ENCODE results near the gene TRIM31.

The TRIM31 gene

DNA sequence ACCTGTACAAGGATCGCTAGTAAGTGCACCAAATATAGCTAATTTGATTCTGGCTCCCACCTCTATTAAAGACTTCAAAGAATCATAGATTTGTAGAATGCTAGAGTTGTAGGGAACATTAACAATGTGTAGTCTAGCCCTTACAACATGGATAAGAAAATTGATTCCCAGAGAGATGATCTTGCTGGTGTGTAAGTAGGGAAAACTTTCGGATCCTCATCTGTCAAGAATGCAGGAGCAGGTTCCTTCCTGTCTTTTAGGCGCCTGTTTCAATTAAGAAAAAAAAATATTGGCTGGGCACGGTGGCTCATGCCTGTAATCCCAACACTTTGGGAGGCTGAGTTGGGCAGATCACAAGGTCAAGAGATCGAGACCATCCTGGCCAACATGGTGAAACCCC is 25.0 kb downstream of the TRIM31 start:
- Histone ChIP-seq H3K36me3 (ENCODE audit: control insufficient read depth, insufficient read depth, low read length) (no peaks in the 10 kb centered on the region), H4K5ac (ENCODE audit: low read length) (no peak overlapping the region), H3K4me2 (ENCODE audit: low read length) (no peak overlapping the region), H2BK5ac (ENCODE audit: low read length) (no peak overlapping the region), H3K18ac (ENCODE audit: low read length) (no peak overlapping the region), H3K56ac (ENCODE audit: low read length) (no peak overlapping the region), H2BK15ac (replicated peaks; ENCODE audit: low read depth) (no peak overlapping the region), H3K4me3 (ENCODE audit: low read length) (no peak overlapping the region), H3K27ac (ENCODE audit: low read depth, low read length) (no peak overlapping the region), H2BK120ac (ENCODE audit: low read depth, low read length) (no peak overlapping the region), H3K79me2 (ENCODE audit: control insufficient read depth, insufficient read depth, low read length) (no peaks in the 10 kb centered on the region), H3K4me1 (ENCODE audit: control insufficient read depth, low read depth, low read length) (no peaks in the 10 kb centered on the region), H3K79me1 (ENCODE audit: low read length) (no peaks in the 10 kb centered on the region), H4K8ac (ENCODE audit: low read depth, low read length) (no peak overlapping the region), H3K23ac (ENCODE audit: low read length) (no peak overlapping the region), H3K4ac (ENCODE audit: low read depth, low read length) (no peak overlapping the region), H2AK5ac (ENCODE audit: low read length) (no peak overlapping the region), H3K27me3 (ENCODE audit: insufficient read depth, low read length, poor library complexity) (no peaks in the 10 kb centered on the region), H3K9ac (ENCODE audit: low read length) (no peak overlapping the region)
- no CpG with 5 or more reads among the region's 5 CpGs for WGBS (ENCODE audit: extremely low coverage, insufficient coverage, low lambda C conversion rate)
- DNase-seq, result no peak

DNA sequence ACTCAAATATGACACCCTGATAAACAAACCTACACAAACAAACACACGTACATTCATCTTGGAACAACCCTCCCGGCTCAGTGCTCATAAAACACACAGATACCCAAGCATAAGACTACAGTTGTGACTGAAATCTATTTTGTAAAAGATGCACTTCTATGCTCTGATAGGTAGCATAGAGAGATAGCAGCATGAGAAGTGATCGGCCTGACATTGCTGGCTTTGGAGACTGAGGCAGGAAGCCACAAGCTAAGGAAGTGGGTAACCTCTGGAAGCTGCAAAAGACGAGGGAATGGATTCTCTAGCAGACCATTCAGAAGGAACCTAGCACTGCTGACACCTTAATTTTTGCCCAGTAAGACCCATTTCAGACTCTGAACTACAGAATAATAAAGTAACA is 35.7 kb downstream of the TRIM31 start:
- Histone ChIP-seq H3K27me3 (ENCODE audit: insufficient read depth, low read length, poor library complexity) (peaks cover 45% of the 10 kb centered on the region), H2BK15ac (replicated peaks; ENCODE audit: low read depth) (no peak overlapping the region), H3K79me2 (ENCODE audit: control insufficient read depth, insufficient read depth, low read length) (no peaks in the 10 kb centered on the region), H2AK5ac (ENCODE audit: low read length) (no peak overlapping the region), H3K4me1 (ENCODE audit: control insufficient read depth, low read depth, low read length) (no peaks in the 10 kb centered on the region), H3K36me3 (ENCODE audit: control insufficient read depth, insufficient read depth, low read length) (no peaks in the 10 kb centered on the region), H3K18ac (ENCODE audit: low read length) (no peak overlapping the region), H3K23ac (ENCODE audit: low read length) (no peak overlapping the region), H3K4me3 (ENCODE audit: low read length) (no peak overlapping the region), H3K4me2 (ENCODE audit: low read length) (no peak overlapping the region), H3K9ac (ENCODE audit: low read length) (no peak overlapping the region), H3K4ac (ENCODE audit: low read depth, low read length) (no peak overlapping the region), H3K79me1 (ENCODE audit: low read length) (no peaks in the 10 kb centered on the region), H4K8ac (ENCODE audit: low read depth, low read length) (no peak overlapping the region), H3K56ac (ENCODE audit: low read length) (no peak overlapping the region), H3K27ac (ENCODE audit: low read depth, low read length) (no peak overlapping the region), H2BK120ac (ENCODE audit: low read depth, low read length) (no peak overlapping the region), H4K5ac (ENCODE audit: low read length) (no peak overlapping the region), H2BK5ac (ENCODE audit: low read length) (no peak overlapping the region)
- DNase-seq, result no peak
- WGBS (ENCODE audit: extremely low coverage, insufficient coverage, low lambda C conversion rate), result 100% methylated on average over 2 of the region's 4 CpGs

DNA sequence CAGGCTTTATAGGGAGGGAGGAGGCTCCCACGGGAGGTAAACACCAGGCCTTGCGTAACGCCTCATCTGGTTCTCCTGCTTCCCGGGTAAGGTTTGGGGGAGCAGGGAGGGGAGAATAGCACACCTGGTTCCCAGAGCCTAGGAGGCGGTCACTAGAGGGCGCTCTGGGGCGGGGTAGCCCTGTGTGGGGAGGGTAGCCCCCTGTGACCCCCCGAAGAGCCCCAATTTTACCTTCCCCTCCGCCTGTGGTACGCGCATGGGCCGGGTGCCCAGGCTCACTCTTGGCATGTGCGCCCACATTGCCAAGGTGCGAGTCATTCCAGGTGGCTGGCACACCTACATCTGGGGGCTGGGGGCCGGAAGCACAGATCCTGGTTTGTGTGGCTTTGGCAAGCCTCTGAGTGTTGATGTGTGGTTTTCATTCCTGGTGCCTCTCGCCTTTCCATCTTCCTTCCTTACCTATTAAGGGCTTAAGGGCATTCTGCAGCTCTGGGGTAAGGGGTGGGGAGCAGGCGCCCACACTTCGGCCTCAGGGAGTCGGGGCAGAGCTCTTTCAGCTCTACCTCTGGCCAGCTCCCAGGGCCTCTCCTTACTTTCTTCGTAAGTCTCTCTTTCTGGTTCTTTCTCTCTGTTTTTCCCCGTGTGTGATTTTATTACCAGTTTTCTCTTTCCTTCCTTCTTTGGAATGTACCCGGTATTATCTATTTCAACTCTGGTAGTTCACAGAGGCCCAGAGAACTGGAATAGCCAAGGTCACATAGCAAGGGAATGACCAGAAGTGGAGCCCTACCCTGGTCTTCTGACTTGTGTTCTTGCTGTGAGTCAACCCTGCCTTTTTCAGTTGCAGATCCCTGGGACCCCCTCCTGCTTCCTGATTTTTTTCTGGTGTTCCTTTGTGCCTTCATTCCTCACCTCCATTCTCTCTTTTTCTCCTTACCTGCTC is 36.8 kb downstream of the TRIM31 start:
- Histone ChIP-seq H3K23ac (ENCODE audit: low read length) (no peak overlapping the region), H3K79me1 (ENCODE audit: low read length) (no peaks in the 10 kb centered on the region), H3K56ac (ENCODE audit: low read length) (peak overlapping the region; percentile 22), H2BK120ac (ENCODE audit: low read depth, low read length) (no peak overlapping the region), H3K18ac (ENCODE audit: low read length) (no peak overlapping the region), H3K4ac (ENCODE audit: low read depth, low read length) (no peak overlapping the region), H3K36me3 (ENCODE audit: control insufficient read depth, insufficient read depth, low read length) (no peaks in the 10 kb centered on the region), H3K4me1 (ENCODE audit: control insufficient read depth, low read depth, low read length) (no peaks in the 10 kb centered on the region), H2BK15ac (replicated peaks; ENCODE audit: low read depth) (no peak overlapping the region), H3K27ac (ENCODE audit: low read depth, low read length) (no peak overlapping the region), H3K79me2 (ENCODE audit: control insufficient read depth, insufficient read depth, low read length) (no peaks in the 10 kb centered on the region), H3K9ac (ENCODE audit: low read length) (no peak overlapping the region), H2BK5ac (ENCODE audit: low read length) (no peak overlapping the region), H2AK5ac (ENCODE audit: low read length) (no peak overlapping the region), H4K5ac (ENCODE audit: low read length) (no peak overlapping the region), H4K8ac (ENCODE audit: low read depth, low read length) (no peak overlapping the region), H3K4me3 (ENCODE audit: low read length) (no peak overlapping the region), H3K4me2 (ENCODE audit: low read length) (peak overlapping the region; percentile 87), H3K27me3 (ENCODE audit: insufficient read depth, low read length, poor library complexity) (peaks cover 56% of the 10 kb centered on the region)
- no peak for DNase-seq
- no CpG with 5 or more reads among the region's 22 CpGs for WGBS (ENCODE audit: extremely low coverage, insufficient coverage, low lambda C conversion rate)

DNA sequence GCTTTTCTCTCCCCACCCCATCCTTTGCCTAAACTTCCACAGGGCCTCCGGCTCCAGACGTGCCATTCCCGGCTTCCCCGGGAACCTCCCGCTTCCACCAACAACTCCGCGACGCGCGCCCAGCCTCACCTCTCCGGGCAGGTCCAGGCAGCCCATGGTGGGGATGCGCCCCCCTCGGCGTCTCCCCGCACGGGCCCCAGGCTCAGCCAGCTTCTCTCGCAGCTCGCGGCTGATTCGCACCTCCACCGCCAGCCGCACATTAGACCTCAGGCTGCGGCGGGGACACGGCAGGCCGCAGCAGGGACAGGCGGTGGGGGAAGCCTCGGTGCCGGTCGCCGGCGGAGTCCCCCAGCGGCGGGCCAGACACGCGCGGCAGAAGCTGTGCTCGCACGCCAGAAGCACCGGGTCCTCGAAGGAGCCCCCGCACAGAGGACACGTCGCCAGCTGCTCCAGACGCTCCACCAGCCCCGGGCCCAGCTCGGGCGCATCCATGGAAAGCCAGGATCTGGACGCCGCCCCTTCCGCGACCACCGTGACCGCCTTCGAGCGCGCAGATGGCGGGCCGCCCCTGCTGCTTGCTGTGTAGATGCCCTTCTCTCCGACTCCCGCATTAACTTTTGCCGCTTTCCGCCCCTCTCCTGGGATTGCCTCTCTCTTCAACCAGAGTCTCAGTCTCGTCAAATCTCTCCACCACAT is 37.6 kb downstream of the TRIM31 start, which contains the start of gene RNF39:
RNF39 (minus strand) TSS at position 676 of the 696 bp plus-strand sequence; CDS start at position 492, 184 bp downstream.
- Histone ChIP-seq H3K4me3 (ENCODE audit: low read length) (peak within 1 kb of the TSS; percentile 29), H3K79me1 (ENCODE audit: low read length) (no peaks in the 10 kb centered on the region), H3K18ac (ENCODE audit: low read length) (no peak within 1 kb of the TSS), H3K4ac (ENCODE audit: low read depth, low read length) (no peak within 1 kb of the TSS), H4K5ac (ENCODE audit: low read length) (no peak within 1 kb of the TSS), H2BK120ac (ENCODE audit: low read depth, low read length) (no peak within 1 kb of the TSS), H2BK15ac (replicated peaks; ENCODE audit: low read depth) (no peak within 1 kb of the TSS), H3K9ac (ENCODE audit: low read length) (peak within 1 kb of the TSS; percentile 50), H2BK5ac (ENCODE audit: low read length) (no peak within 1 kb of the TSS), H3K27me3 (ENCODE audit: insufficient read depth, low read length, poor library complexity) (peaks cover 63% of the 10 kb centered on the region), H3K4me1 (ENCODE audit: control insufficient read depth, low read depth, low read length) (no peaks in the 10 kb centered on the region), H4K8ac (ENCODE audit: low read depth, low read length) (no peak within 1 kb of the TSS), H2AK5ac (ENCODE audit: low read length) (no peak within 1 kb of the TSS), H3K23ac (ENCODE audit: low read length) (no peak within 1 kb of the TSS), H3K79me2 (ENCODE audit: control insufficient read depth, insufficient read depth, low read length) (no peaks in the 10 kb centered on the region), H3K4me2 (ENCODE audit: low read length) (peak within 1 kb of the TSS; percentile 87), H3K56ac (ENCODE audit: low read length) (peak within 1 kb of the TSS; percentile 74), H3K27ac (ENCODE audit: low read depth, low read length) (no peak within 1 kb of the TSS), H3K36me3 (ENCODE audit: control insufficient read depth, insufficient read depth, low read length) (no peaks in the 10 kb centered on the region)
- DNase-seq, result no peak
- WGBS (ENCODE audit: extremely low coverage, insufficient coverage, low lambda C conversion rate), result no CpG with 5 or more reads among the region's 64 CpGs

DNA sequence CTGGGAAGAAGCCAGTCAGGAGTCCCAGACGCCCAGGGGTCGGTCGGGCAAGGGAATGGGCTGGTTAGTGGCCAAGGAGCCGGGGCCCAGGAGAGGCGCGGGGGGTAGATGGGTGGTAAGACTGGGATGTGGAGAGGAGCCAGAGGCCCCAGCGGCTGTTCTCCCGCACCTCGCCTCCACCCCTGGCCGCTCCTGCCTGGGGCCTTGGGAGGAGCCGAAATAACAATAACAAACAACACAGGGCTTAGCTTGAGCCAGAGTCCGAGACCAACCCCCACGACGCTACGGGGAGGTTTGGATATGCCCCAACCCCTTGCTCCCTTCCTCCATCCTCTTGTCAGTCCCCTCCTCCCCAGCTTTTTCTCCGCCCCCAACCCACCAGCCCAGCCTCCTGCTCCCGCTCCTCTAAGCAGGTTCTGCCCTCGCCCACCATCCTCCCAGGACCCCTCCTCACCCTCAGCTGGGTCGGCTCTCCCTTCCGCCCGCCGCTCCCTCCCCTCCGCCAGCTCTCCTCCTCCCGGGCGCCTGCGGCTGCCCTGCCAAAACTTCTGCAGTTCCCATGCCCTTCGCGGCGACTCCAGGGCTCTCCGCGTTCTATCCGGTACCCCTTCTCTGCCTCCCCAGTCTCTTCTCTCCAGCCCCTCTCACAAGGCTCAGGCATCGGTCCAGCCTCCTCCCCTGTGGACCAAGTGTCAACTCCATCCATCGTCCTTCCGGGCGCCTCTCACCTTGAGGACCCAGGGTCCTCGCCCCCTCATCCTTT is 38.4 kb downstream of the TRIM31 start:
- no peak overlapping the region for H3K18ac ChIP-seq (ENCODE audit: low read length)
- H3K9ac ChIP-seq (ENCODE audit: low read length), result peak overlapping the region; percentile 50
- H3K27me3 ChIP-seq (ENCODE audit: insufficient read depth, low read length, poor library complexity), result peaks cover 63% of the 10 kb centered on the region
- peak overlapping the region; percentile 74 for H3K56ac ChIP-seq (ENCODE audit: low read length)
- H3K27ac ChIP-seq (ENCODE audit: low read depth, low read length), result no peak overlapping the region
- H4K8ac ChIP-seq (ENCODE audit: low read depth, low read length), result no peak overlapping the region
- DNase-seq, result peak; percentile 50
- no peak overlapping the region for H2BK15ac ChIP-seq (replicated peaks; ENCODE audit: low read depth)
- no peak overlapping the region for H3K23ac ChIP-seq (ENCODE audit: low read length)
- no peaks in the 10 kb centered on the region for H3K4me1 ChIP-seq (ENCODE audit: control insufficient read depth, low read depth, low read length)
- H2BK5ac ChIP-seq (ENCODE audit: low read length), result no peak overlapping the region
- peak overlapping the region; percentile 29 for H3K4me3 ChIP-seq (ENCODE audit: low read length)
- H2AK5ac ChIP-seq (ENCODE audit: low read length), result no peak overlapping the region
- peak overlapping the region; percentile 87 for H3K4me2 ChIP-seq (ENCODE audit: low read length)
- no peak overlapping the region for H3K4ac ChIP-seq (ENCODE audit: low read depth, low read length)
- no peaks in the 10 kb centered on the region for H3K79me1 ChIP-seq (ENCODE audit: low read length)
- no peak overlapping the region for H2BK120ac ChIP-seq (ENCODE audit: low read depth, low read length)
- WGBS (ENCODE audit: extremely low coverage, insufficient coverage, low lambda C conversion rate), result no CpG with 5 or more reads among the region's 37 CpGs
- H4K5ac ChIP-seq (ENCODE audit: low read length), result no peak overlapping the region
- H3K79me2 ChIP-seq (ENCODE audit: control insufficient read depth, insufficient read depth, low read length), result no peaks in the 10 kb centered on the region
- no peaks in the 10 kb centered on the region for H3K36me3 ChIP-seq (ENCODE audit: control insufficient read depth, insufficient read depth, low read length)

Data from mesendoderm (in vitro differentiated cells).